Erythroblast (primary cell): Measurements from ENCODE around the gene LRRK2.

Experiments
- GATA1 ChIP-seq: IDR thresholded peaks from 2 replicates; pipeline ENCODE4 v1.6.1; 2011; ENCODE audit warnings: low read depth, mild to moderate bottlenecking, control low read depth, low read length, moderate library complexity
- POLR2A ChIP-seq: IDR thresholded peaks from 2 replicates; pipeline ENCODE4 v1.6.1; 2011; ENCODE audit warnings: mild to moderate bottlenecking, low read length

DNA sequence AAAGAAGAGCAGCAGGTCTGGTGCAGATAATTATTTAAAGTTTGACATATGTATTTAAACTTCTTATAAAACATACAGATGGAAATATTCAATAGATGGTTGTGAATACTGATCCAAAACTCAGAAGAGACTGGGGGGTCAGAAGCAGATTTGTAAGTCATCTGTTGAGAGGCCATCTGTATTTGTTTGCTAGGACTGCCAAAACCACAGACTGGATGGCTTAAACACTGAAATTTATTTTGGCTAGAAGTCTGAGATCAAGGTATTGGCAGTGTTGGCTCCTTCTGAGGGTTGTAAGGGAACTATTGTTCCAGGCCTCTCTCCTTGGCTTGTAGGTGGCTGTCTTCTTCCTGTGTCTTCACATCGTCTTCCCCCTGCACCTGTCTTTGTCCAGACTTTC, 153.9 kb downstream of the LRRK2 start:
- TF ChIP-seq POLR2A (no peak), GATA1 (no peak)
